Cortex of kidney (tissue), 1 donor: Measurements from ENCODE around the gene HOXD12.

Experiments used
- DNase-seq: peaks from one replicate; lab custom pipeline; 2025; lab: John Stamatoyannopoulos, UW

HOXD12 gene

DNA sequence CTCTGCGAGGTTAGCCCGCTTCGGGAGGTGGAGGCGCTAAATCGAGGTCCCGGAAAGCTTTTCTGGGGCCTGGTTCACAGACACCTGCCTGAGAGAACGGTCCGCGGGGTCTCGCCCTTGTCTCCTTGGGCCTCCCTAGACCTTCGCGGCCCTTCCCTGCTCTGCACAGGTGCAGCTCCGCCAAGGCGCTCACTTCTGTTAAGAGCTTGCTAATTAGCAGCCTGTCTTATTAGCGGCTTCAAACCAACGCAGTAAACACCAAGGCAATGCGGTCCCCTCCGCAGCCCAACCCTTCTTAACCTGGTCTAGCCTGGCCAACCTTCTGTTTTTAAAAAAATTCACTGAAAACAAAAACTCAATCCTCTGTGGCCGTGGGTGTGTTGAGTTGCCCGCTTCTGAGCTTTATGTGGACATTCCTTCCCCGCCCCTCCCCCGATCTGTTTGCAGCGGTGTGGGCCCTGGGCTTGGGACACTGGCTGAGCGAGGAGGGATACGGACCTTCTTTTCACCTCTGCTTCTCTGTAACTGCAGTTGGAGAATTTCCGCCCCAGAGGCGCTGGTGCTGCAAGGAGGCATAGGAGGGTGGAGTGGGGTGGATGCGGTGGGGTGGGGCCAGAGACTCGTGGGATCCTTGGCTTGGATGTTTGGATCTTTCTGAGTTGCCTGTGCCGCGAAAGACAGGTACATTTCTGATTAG, 48.4 kb downstream of the HOXD12 start:
- DNase-seq = no peak

DNA sequence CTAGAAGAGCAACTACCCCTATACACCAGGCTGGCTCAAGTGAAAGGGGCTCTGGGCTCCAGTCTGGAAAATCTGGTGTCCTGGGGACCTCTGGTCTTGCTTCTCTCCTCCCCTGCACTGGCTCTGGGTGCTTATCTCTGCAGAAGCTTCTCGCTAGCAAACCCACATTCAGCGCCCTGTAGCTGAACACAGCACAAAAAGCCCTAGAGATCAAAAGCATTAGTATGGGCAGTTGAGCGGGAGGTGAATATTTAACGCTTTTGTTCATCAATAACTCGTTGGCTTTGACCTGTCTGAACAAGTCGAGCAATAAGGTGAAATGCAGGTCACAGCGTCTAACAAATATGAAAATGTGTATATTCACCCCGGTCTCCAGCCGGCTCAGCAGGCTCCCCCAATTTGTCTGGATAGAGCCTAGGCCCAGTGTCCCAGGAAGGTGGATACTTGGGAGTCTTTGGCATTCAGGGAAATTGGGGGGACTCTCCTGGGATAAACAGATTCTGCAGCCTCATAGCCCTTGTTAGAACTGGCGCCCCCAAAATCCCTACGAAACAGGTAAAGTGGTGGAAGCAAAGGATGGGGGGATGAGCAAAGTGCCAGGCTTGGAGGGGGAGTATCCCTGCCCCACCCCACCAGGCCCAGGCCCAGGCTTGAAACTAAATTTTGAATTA, 49.3 kb downstream of the HOXD12 start:
- DNase-seq = no peak

DNA sequence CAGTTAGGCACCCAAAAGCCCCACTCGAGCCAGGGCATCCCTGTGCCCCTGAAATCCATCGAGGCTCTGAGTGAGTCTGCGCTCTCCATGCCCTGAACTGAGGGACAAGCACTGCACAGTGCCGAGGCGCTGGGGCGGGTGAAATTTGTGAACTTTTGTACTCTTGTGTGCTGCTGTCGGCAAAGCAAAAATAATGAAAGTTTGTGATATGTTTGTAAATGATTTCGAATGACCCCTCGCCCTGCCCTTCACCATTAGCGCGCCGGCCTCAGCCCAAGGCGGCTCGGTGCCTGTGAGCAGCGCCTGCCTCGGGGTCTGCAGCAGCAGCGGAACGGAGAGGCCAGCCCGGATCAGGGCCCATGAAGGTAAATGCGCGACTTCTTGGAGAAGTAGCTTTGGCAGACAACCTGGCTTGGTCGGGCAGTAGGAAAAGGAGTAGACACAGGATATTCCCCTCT, 49.9 kb downstream of the HOXD12 start:
- DNase-seq = no peak

- no peak for DNase-seq
Observed at GRCh38 chr2:176149939-176150583, 50.5 kb downstream of the HOXD12 start.

DNA sequence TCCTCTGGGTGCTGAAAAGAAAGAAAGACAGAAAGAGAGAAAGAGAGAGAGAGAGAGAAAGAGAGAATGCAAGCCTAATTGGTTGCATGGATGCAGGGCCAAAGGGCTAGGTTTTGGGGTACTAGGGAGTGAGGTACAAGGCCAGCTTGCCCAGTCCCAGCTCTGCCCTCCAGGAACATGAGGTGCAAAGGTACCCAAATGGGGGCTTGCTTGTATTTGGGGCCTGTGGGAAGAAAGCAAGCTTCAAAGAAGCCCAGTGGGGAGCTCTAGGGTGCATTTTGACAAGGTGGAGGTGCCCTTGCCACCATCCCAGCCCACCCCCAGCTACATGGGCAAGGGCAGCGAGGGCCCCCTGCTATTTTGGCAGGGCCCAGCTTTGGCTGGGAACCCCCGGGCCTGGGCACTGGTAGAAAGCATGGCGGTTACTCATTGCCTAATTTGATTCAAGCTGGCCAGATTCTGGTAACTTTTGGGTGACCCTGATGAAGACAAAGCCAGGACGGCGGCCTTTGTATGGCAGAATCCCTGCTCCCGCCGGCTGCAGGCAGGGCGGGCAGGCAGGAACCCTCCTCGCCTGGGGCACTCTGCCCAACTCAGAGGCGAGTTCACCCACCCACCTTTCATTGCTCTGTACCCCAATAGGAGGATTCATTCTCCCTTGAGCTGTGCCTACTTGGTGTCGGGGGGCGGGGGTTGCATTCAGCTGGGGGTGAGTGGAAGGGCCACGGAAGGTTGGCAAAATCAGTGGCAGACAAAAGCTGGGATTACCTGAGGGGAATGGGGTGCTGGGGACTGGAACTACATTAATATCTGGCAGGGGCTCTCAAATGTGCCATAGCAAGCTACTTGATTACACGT, 51.2 kb downstream of the HOXD12 start:
- no peak for DNase-seq

- DNase-seq = no peak
Observed at GRCh38 chr2:176151442-176152287, 52.1 kb downstream of the HOXD12 start, which contains the start of gene HOXD4. TSS of gene HOXD4 (plus strand) at chr2:176151550. CDS start at chr2:176151634, 84 bp downstream.
